ENCODE measurements around the gene CSNK1E. TPM values are rescaled to one million over a fixed set of nuclear protein-coding genes. Genes with fewer than 3 reads are reported as not detected.

Gene CSNK1E
- total and polyA plus RNA-seq, 2 of the 4 experiments (the other 2 are of a cell fraction): 116 to 276 TPM

DNA sequence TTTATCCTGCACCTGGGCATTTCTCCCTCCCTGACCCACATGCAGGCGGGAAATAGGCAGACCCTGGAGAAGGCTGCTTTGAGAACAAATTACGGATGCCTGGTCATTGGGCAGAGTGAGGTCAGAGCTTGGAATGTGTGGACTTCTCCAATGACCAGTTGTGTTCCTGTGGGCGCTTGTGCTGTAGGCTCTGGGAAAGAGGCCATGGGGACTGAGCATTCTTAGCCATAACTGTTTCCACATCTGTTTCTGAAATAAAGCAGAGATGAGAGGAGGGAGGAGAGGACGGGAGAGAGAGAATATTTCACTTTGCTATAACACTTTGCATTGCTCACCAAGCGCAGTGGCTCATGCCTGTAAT lies 33.2 kb downstream of the CSNK1E start:
- Histone ChIP-seq H3K27ac (ENCODE audit: insufficient read depth, low read length) (peak overlapping the region; percentile 62; the same call in 1 of the 2 replicates), H3K4me2 (ENCODE audit: low read depth, low read length) (peak overlapping the region; percentile 29; the same call in 1 of the 2 replicates)

More for the DNA sequence above, 33.2 kb downstream of the CSNK1E start:
- Histone ChIP-seq H3K4me1 (ENCODE audit: control insufficient read depth, insufficient read depth, low read length) (peaks cover 12% of the 10 kb centered on the region), H2BK5ac (ENCODE audit: low read depth, low read length, poor library complexity, severe bottlenecking) (peak overlapping the region; percentile 63), H2BK15ac (ENCODE audit: low read depth, low read length) (peak overlapping the region; percentile 7; the same call in 1 of the 3 replicates), H3K18ac (ENCODE audit: low read depth, low read length) (peak overlapping the region; percentile 2; the same call in 1 of the 2 replicates), H3K4ac (ENCODE audit: low read depth, low read length) (peak overlapping the region; percentile 70), H2AK9ac (replicated peaks; ENCODE audit: low read depth, low read length, poor library complexity) (peak overlapping the region; percentile 18), H2BK20ac (ENCODE audit: low read depth, low read length) (peak overlapping the region; percentile 43; the same call in 1 of the 2 replicates), H4K20me1 (ENCODE audit: insufficient read depth, low read length) (peaks cover 12% of the 10 kb centered on the region), H3K14ac (replicated peaks; ENCODE audit: low read depth, low read length) (no peak overlapping the region), H3K36me3 (ENCODE audit: control insufficient read depth, insufficient read depth, low read length) (peaks cover 15% of the 10 kb centered on the region), H2BK120ac (ENCODE audit: low read depth, low read length) (peak overlapping the region; percentile 49), H4K8ac (ENCODE audit: low read depth in 2 of 2, low read length in 2 of 2) (peak overlapping the region in 1 of 2 experiments; percentile 26; a peak in 1 of 4 replicates), H3K4me3 (ENCODE audit: insufficient read depth, low read depth, low read length) (no peak overlapping the region), H4K91ac (ENCODE audit: insufficient read depth, low read depth, low read length) (no peak overlapping the region; the same call in 1 of the 2 replicates), H3K56ac (ENCODE audit: extremely low read depth, insufficient read depth, low read length) (no peak overlapping the region), H3K9me3 (ENCODE audit: control insufficient read depth, insufficient read depth, low read length) (no peaks in the 10 kb centered on the region), H4K5ac (ENCODE audit: low read depth, low read length) (peak overlapping the region; percentile 16; the same call in 1 of the 2 replicates), H2AFZ (replicated peaks; ENCODE audit: low read length, poor library complexity) (peak overlapping the region; percentile 7), H3K9ac (ENCODE audit: low read depth, low read length) (no peak overlapping the region), H2AK5ac (ENCODE audit: low read depth, low read length) (peak overlapping the region; percentile 92; the same call in 1 of the 2 replicates), H3K23ac (ENCODE audit: low read depth, low read length) (no peak overlapping the region), H3K79me1 (ENCODE audit: low read depth in 1 of 2, low read length in 2 of 2) (peaks cover 5 to 32% of the 10 kb centered on the region in 2 experiments), H3K9me1 (ENCODE audit: insufficient read depth, low read length) (peaks cover 24% of the 10 kb centered on the region), H3K27me3 (ENCODE audit: control insufficient read depth, insufficient read depth, low read length) (no peaks in the 10 kb centered on the region)
- peak; percentile 89 for ATAC-seq (ENCODE audit: low read depth)
- intact Hi-C loops (cut with micrococcal nuclease): loop anchor here (1.0 kb wide), 1 partner anchor 66 kb away; no protein-coding TSS in a partner anchor
- in situ Hi-C loops (cut with MboI; ENCODE audit: low sequenced_read_pairs): no loop called here
- no TSS peak for BruUV-seq (replicated peaks)
- ChIA-PET CTCF (interaction anchor here (1.0 kb wide), 1 partner anchor 232 kb away, joined by 8 read pairs; no protein-coding TSS in a partner anchor), POLR2A (ENCODE audit: unreplicated experiment) (no interaction called here)
- peak; percentile 96 for DNase-seq
- TF ChIP-seq CHD1 (IDR thresholded peaks at IDR 0.05; ENCODE audit: low read depth, low read length): 0 out of 2 replicates have a peak, but pooled peaks have one; percentile 58
- TF ChIP-seq RAD21 (IDR thresholded peaks at IDR 0.05; ENCODE audit: low read length): no peak; the same call in 1 of the 2 replicates
- TF ChIP-seq NFE2L2 (IDR thresholded peaks at IDR 0.05; ENCODE audit: low read depth, low read length): peak; percentile 36; the same call in 1 of the 2 replicates
- 0 out of 2 replicates have a peak, but pooled peaks have one; percentile 2 for TF ChIP-seq FOS (IDR thresholded peaks at IDR 0.05; ENCODE audit: low read depth, low read length)
- no CpG with 5 or more reads among the region's 5 CpGs for WGBS, 2 experiments (ENCODE audit: extremely low coverage in 2 of 2, insufficient read length in 1 of 2)
- dilution Hi-C loops (cut with HindIII; ENCODE audit: low sequenced_read_pairs, unreplicated experiment): no loop called here

Measured in IMR-90 (cell line).